ENCODE measurements around the gene MINDY1. TPM values are rescaled to one million over a fixed set of nuclear protein-coding genes. Genes with fewer than 3 reads are reported as not detected.

The MINDY1 gene
- total and polyA plus RNA-seq, 9 of the 15 experiments (the other 6 are each of a cell fraction or from before 2014, with no cell fraction given) = 0.49 to 11.0 (median 6.0) TPM

- TF ChIP-seq NR0B1 (IDR thresholded peaks at IDR 0.05; ENCODE audit: partially characterized antibody) = no peak
- peak; percentile 92 for TF ChIP-seq HDGF (IDR thresholded peaks at IDR 0.05)
- peak; percentile 63 for TF ChIP-seq FOSL1 (tag; conservative IDR thresholded peaks at IDR 0.05)
- no peak for TF ChIP-seq KDM2B (CRISPR knock-in tag; IDR thresholded peaks at IDR 0.05)
- no peak for TF ChIP-seq POLR3A (IDR thresholded peaks at IDR 0.05; ENCODE audit: borderline replicate concordance, extremely low read depth, insufficient read depth, insufficient read length)
- TF ChIP-seq SMAD4 (CRISPR knock-in tag; conservative IDR thresholded peaks at IDR 0.05) = peak; percentile 69
- peak; percentile 18; the same call in 1 of the 2 replicates for TF ChIP-seq MAX (CRISPR knock-in tag; IDR thresholded peaks at IDR 0.05)
- no peak for TF ChIP-seq ZNF165 (CRISPR knock-in tag; IDR thresholded peaks at IDR 0.05; ENCODE audit: borderline replicate concordance)
- TF ChIP-seq ZNF431 (CRISPR knock-in tag; IDR thresholded peaks at IDR 0.05) = no peak
- TF ChIP-seq ZNF561 (CRISPR knock-in tag; conservative IDR thresholded peaks at IDR 0.05) = no peak
- peak; percentile 74 for TF ChIP-seq EHMT2 (IDR thresholded peaks at IDR 0.05)
- TF ChIP-seq ARID1B (IDR thresholded peaks at IDR 0.05) = peak; percentile 95
- TF ChIP-seq MECOM (CRISPR knock-in tag; IDR thresholded peaks at IDR 0.05) = peak; percentile 58; the same call in 1 of the 2 replicates
- no peak; the same call in 1 of the 2 replicates for TF ChIP-seq DNMT1 (IDR thresholded peaks at IDR 0.05)
- TF ChIP-seq ZNF224 (CRISPR knock-in tag; IDR thresholded peaks at IDR 0.05) = no peak
- peak; percentile 86 for TF ChIP-seq LEF1 (IDR thresholded peaks at IDR 0.05)
- TF ChIP-seq ZNF12 (CRISPR knock-in tag; IDR thresholded peaks at IDR 0.05) = no peak
- no peak for TF ChIP-seq ZNF354B (CRISPR knock-in tag; IDR thresholded peaks at IDR 0.05)
- TF ChIP-seq ZNF695 (CRISPR knock-in tag; IDR thresholded peaks at IDR 0.05) = no peak
- TF ChIP-seq CBFA2T2 (conservative IDR thresholded peaks at IDR 0.05) = peak; percentile 76
- peak; percentile 89 for TF ChIP-seq TCF3 (CRISPR knock-in tag; IDR thresholded peaks at IDR 0.05)
- peak; percentile 58 for TF ChIP-seq POLR2AphosphoS5 (IDR thresholded peaks at IDR 0.05; ENCODE audit: control insufficient read depth, insufficient read depth, low read depth, low read length)
- TF ChIP-seq MEF2D (tag; conservative IDR thresholded peaks at IDR 0.05; ENCODE audit: low read depth) = no peak
- TF ChIP-seq L3MBTL2 (IDR thresholded peaks at IDR 0.05) = no peak
- TF ChIP-seq YY1 (IDR thresholded peaks at IDR 0.05; ENCODE audit: borderline replicate concordance in 1 of 3, control insufficient read depth in 1 of 3, extremely low read depth in 1 of 3, insufficient read depth in 3 of 3, insufficient read length in 1 of 3, insufficient replicate concordance in 2 of 3, low read depth in 1 of 3, low read length in 2 of 3) = no peak
- no peak for TF ChIP-seq NR3C1 (CRISPR knock-in tag; IDR thresholded peaks at IDR 0.05)
- peak in 1 of 2 experiments; percentile 32; a peak in 1 of 4 replicates for TF ChIP-seq TBL1XR1 (IDR thresholded peaks at IDR 0.05; ENCODE audit: low read length in 2 of 2)
- TF ChIP-seq HSF4 (CRISPR knock-in tag; IDR thresholded peaks at IDR 0.05; ENCODE audit: borderline replicate concordance) = no peak
- TF ChIP-seq MED1 (CRISPR knock-in tag; IDR thresholded peaks at IDR 0.05; ENCODE audit: borderline replicate concordance) = no peak
- no peak for TF ChIP-seq TAF7 (tag; IDR thresholded peaks at IDR 0.05)
- TF ChIP-seq NCOA6 (IDR thresholded peaks at IDR 0.05) = no peak
These were observed 48.4 kb upstream of the MINDY1 start (continued) for GRCh38 chr1:151054971-151055547.

Data from K562 (cell line).